A549 treated with dexamethasone at 1 μM for 4 hours (cell line): Measurements from ENCODE around the gene TAGLN3. TPM values are rescaled to one million over a fixed set of nuclear protein-coding genes. Genes with fewer than 3 reads are reported as not detected.

ENCODE experiments used
- total RNA-seq: library from RNA; stranded (reverse); fragments of 200-300 nt; extraction: Qiagen RNA extraction; gene quantifications from 5 replicates; pipeline ENCODE4 v1.2.3, GENCODE V29; 2022

TAGLN3 gene
- not detected in 5 replicates for total RNA-seq

GRCh38 chr3:111998636-111999483, at the start of gene TAGLN3:
Gene TAGLN3, plus strand, starts transcription at chr3:111998922. Its CDS starts 501 bp downstream, at chr3:111999423.

GRCh38 chr3:111978583-111979433, 19.9 kb upstream of the TAGLN3 start, which contains the start of gene ABHD10:
Gene ABHD10, plus strand, starts transcription at chr3:111979026. Its CDS starts 36 bp downstream, at chr3:111979062.

GRCh38 chr3:112034436-112034835, 35.7 kb downstream of the TAGLN3 start, which contains the start of gene TMPRSS7:
Gene TMPRSS7, plus strand, starts transcription at chr3:112034736. Its CDS starts 110 bp downstream, at chr3:112034846.

Other genes with a start within 250 kb of the TAGLN3 start
- 13.4 to 23.0 TPM (median 20.3 TPM) in 5 replicates for gene PHLDB2, start 139.7 kb upstream of the TAGLN3 start, total RNA-seq
- gene ABHD10, start 19.9 kb upstream of the TAGLN3 start, total RNA-seq = 15.4 to 18.9 TPM (median 18.3 TPM) in 5 replicates
- gene TMPRSS7, start 35.8 kb downstream of the TAGLN3 start, total RNA-seq = 0.06 to 0.14 TPM (median 0.08 TPM) in 5 replicates
- gene C3orf52, start 87.5 kb downstream of the TAGLN3 start, total RNA-seq = 8.7 to 11.3 TPM (median 10.4 TPM) in 5 replicates
- not detected in 5 replicates for gene GCSAM, start 134.3 kb downstream of the TAGLN3 start, total RNA-seq